H9 (cell line): ENCODE results near the gene MSANTD2. TPM values are rescaled to one million over a fixed set of nuclear protein-coding genes. Genes with fewer than 3 reads are reported as not detected.

Experiments used
- DNase-seq: peaks from one replicate; pipeline ENCODE4 v3.0.0-alpha.2; 2017
- H2AFZ ChIP-seq: one replicate; pipeline ENCODE4 v1.6.1; 2013; ENCODE audit warnings: mild to moderate bottlenecking, low read length, control low read depth, moderate library complexity
- H2AK5ac ChIP-seq: 2 replicates; pipeline ENCODE4 v1.6.1; 2013; ENCODE audit warnings: low read length, control low read depth, mixed read lengths; ENCODE audit not compliant: insufficient read length
- H2BK120ac ChIP-seq: one replicate; pipeline ENCODE4 v1.6.1; 2013; ENCODE audit warnings: low read depth, mild to moderate bottlenecking, low read length, control low read depth, inconsistent platforms; ENCODE audit not compliant: poor library complexity, severe bottlenecking
- H2BK12ac ChIP-seq: 2 replicates; pipeline ENCODE4 v1.6.1; 2013; ENCODE audit warnings: low read length, control low read depth, mixed read lengths, low read depth; ENCODE audit not compliant: insufficient read length
- H2BK15ac ChIP-seq: 2 replicates; pipeline ENCODE4 v1.6.1; 2013; ENCODE audit warnings: low read depth, low read length, control low read depth
- H2BK20ac ChIP-seq: one replicate; pipeline ENCODE4 v1.6.1; 2013; ENCODE audit warnings: low read depth, mild to moderate bottlenecking, low read length, control low read depth, inconsistent platforms; ENCODE audit not compliant: poor library complexity, severe bottlenecking
- H2BK5ac ChIP-seq: 2 replicates; pipeline ENCODE4 v1.6.1; 2013; ENCODE audit warnings: low read length, control low read depth, mixed read lengths; ENCODE audit not compliant: insufficient read length
- H3K14ac ChIP-seq: 2 replicates; pipeline ENCODE4 v1.6.1; 2013; ENCODE audit warnings: low read length, control low read depth; ENCODE audit not compliant: insufficient read depth
- H3K18ac ChIP-seq: 2 replicates; pipeline ENCODE4 v1.6.1; 2013; ENCODE audit warnings: low read depth, mild to moderate bottlenecking, mixed read lengths, low read length, control low read depth; ENCODE audit not compliant: insufficient read length
- H3K23ac ChIP-seq: 2 replicates; pipeline ENCODE4 v1.6.1; 2013; ENCODE audit warnings: low read length, control low read depth, mixed read lengths, low read depth; ENCODE audit not compliant: insufficient read length
- H3K23me2 ChIP-seq: 2 replicates; pipeline ENCODE4 v1.6.1; 2013; ENCODE audit warnings: low read depth, mild to moderate bottlenecking, mixed read lengths, low read length, control low read depth; ENCODE audit not compliant: insufficient read length, poor library complexity, severe bottlenecking
- H3K27ac ChIP-seq: 2 replicates; pipeline ENCODE4 v1.5.1; 2013; ENCODE audit warnings: low read length, control low read depth, mixed read lengths, low read depth; ENCODE audit not compliant: insufficient read length
- H3K27me3 ChIP-seq: 2 replicates; pipeline ENCODE4 v1.6.1; 2013; ENCODE audit warnings: low read length, control low read depth, inconsistent platforms; ENCODE audit not compliant: insufficient read depth
- H3K4ac ChIP-seq: 2 replicates; pipeline ENCODE4 v1.6.1; 2013; ENCODE audit warnings: low read depth, mild to moderate bottlenecking, control low read depth, inconsistent platforms, low read length, moderate library complexity
- H3K4me1 ChIP-seq: 2 replicates; pipeline ENCODE4 v1.6.1; 2013; ENCODE audit warnings: low read length, control low read depth, inconsistent platforms; ENCODE audit not compliant: insufficient read depth
- H3K4me2 ChIP-seq: 2 replicates; pipeline ENCODE4 v1.6.1; 2013; ENCODE audit warnings: low read length, control low read depth, mixed read lengths; ENCODE audit not compliant: insufficient read length, insufficient read depth
- H3K56ac ChIP-seq: 2 replicates; pipeline ENCODE4 v1.6.1; 2013; ENCODE audit warnings: low read depth, mild to moderate bottlenecking, mixed read lengths, low read length, control low read depth; ENCODE audit not compliant: insufficient read length
- H3K79me1 ChIP-seq: 2 replicates; pipeline ENCODE4 v1.6.1; 2013; ENCODE audit warnings: low read depth, mild to moderate bottlenecking, moderate library complexity, low read length, control low read depth, inconsistent platforms; ENCODE audit not compliant: insufficient read depth, poor library complexity, severe bottlenecking
- H3K79me2 ChIP-seq: 2 replicates; pipeline ENCODE4 v1.6.1; 2013; ENCODE audit warnings: low read length, control low read depth, inconsistent platforms; ENCODE audit not compliant: insufficient read depth
- H3K9ac ChIP-seq: 2 replicates; pipeline ENCODE4 v1.6.1; 2013; ENCODE audit warnings: low read length, control low read depth, mixed read lengths; ENCODE audit not compliant: insufficient read length; ENCODE audit errors: extremely low read depth
- H3K9me3 ChIP-seq: one replicate; pipeline ENCODE4 v1.6.1; 2013; ENCODE audit warnings: low read depth, low read length, inconsistent platforms; ENCODE audit not compliant: control insufficient read depth
- H3T11ph ChIP-seq: one replicate; pipeline ENCODE4 v1.6.1; 2013; ENCODE audit warnings: mild to moderate bottlenecking, low read length, control low read depth, inconsistent platforms
- H4K20me1 ChIP-seq: one replicate; pipeline ENCODE4 v1.6.1; 2013; ENCODE audit not compliant: control insufficient read depth, insufficient read length, insufficient read depth
- H4K5ac ChIP-seq: 2 replicates; pipeline ENCODE4 v1.6.1; 2013; ENCODE audit warnings: low read depth, mild to moderate bottlenecking, mixed read lengths, low read length, control low read depth; ENCODE audit not compliant: insufficient read length
- H4K8ac ChIP-seq: replicated peaks from 2 replicates; pipeline ENCODE4 v1.6.1; 2013; ENCODE audit warnings: low read length, control low read depth, mixed read lengths, low read depth; ENCODE audit not compliant: insufficient read length
- H4K91ac ChIP-seq: 2 replicates; pipeline ENCODE4 v1.6.1; 2013; ENCODE audit warnings: low read depth, mild to moderate bottlenecking, moderate library complexity, mixed read lengths, low read length, control low read depth; ENCODE audit not compliant: insufficient read length
- H3K27ac Mint-ChIP-seq, 3 experiments: 2 replicates in 2 of 3; 3 replicates in 1 of 3; pipeline ENCODE4 v1.8.0; 2020 to 2021; ENCODE audit warnings: mixed read lengths in 3 of 3, mild to moderate bottlenecking in 1 of 3, moderate library complexity in 1 of 3
- H3K27me3 Mint-ChIP-seq: 2 replicates; pipeline ENCODE4 v1.8.0; 2021; ENCODE audit warnings: low read depth, mild to moderate bottlenecking, moderate library complexity, mixed read lengths
- H3K36me3 Mint-ChIP-seq, 3 experiments: 2 replicates in 2 of 3; 3 replicates in 1 of 3; pipeline ENCODE4 v1.8.0; 2020 to 2021; ENCODE audit warnings: low read depth in 3 of 3, mixed read lengths in 3 of 3; ENCODE audit not compliant: insufficient read depth in 1 of 3
- H3K4me1 Mint-ChIP-seq, 2 experiments: 2 replicates each; pipeline ENCODE4 v1.8.0; 2020; ENCODE audit warnings: mixed read lengths in 2 of 2
- H3K4me3 Mint-ChIP-seq, 2 experiments: 2 replicates in 1 of 2; 3 replicates in 1 of 2; pipeline ENCODE4 v1.8.0; 2020 to 2021; ENCODE audit warnings: mild to moderate bottlenecking in 2 of 2, mixed read lengths in 2 of 2, moderate library complexity in 1 of 2
- H3K9me3 Mint-ChIP-seq, 2 experiments: 2 replicates in 1 of 2; 3 replicates in 1 of 2; pipeline ENCODE4 v1.8.0; 2020; ENCODE audit warnings: mild to moderate bottlenecking in 2 of 2, mixed read lengths in 2 of 2, moderate library complexity in 1 of 2
- WGBS: extraction: QIAGEN DNeasy Blood & Tissue Kit; methylation state at CpG from one replicate; pipeline ENCODE4 v1.1.7; 2013; ENCODE audit warnings: missing lambda C conversion rate, low lambda C conversion rate, mixed read lengths; ENCODE audit not compliant: insufficient read length; ENCODE audit errors: extremely low coverage; 5-methylcytosine and 5-hydroxymethylcytosine counted together
- total RNA-seq: library from RNA; stranded (reverse); gene quantifications from 2 replicates; pipeline ENCODE4 v1.2.1, GENCODE V29; 2021
- TF ChIP-seq, protein P1 (sequence below): fragments of 200-600 bp; sonication (generic); conservative IDR thresholded peaks from 3 replicates; pipeline ENCODE4 v1.8.0; 2021; ENCODE audit warnings: antibody characterized with exemption, mild to moderate bottlenecking

MSANTD2 gene
- total RNA-seq, 1 experiment from 2014 or later: 18.1 TPM

DNA sequence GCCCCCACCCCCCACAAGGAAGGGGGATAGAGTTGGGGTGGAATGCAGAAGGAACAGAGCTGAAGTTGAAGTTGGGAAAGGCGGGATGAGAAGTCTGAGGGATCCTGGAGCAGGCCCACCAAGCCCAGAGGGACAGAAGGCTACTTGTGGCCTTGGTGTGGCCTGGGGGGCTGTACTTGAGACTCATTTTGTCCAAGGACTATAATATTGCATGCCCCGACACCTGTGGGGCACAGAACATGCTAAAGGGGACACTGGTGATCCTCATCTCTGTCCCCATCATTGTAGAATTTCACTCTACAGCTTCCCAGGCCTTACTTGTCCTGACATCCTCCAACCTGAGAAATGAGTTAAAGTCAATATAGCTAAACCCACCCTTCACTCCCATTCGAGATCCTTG is 39.4 kb downstream of the MSANTD2 start:
- H3K27ac Mint-ChIP-seq: no peak overlapping the region

More for the DNA sequence above, 39.4 kb downstream of the MSANTD2 start:
- Mint-ChIP-seq H3K27me3 (peaks cover 70% of the 10 kb centered on the region), H3K4me3 (peak overlapping the region in 1 of 2 experiments; percentile 76; a peak in 1 of 5 replicates), H3K9me3 (peaks cover 0 to 9% of the 10 kb centered on the region in 2 experiments; a peak in 2 of 5 replicates), H3K36me3 (peaks cover 0 to 5% (median 0%) of the 10 kb centered on the region in 3 experiments; a peak in 2 of 7 replicates), H3K4me1 (peaks cover 41 to 59% of the 10 kb centered on the region in 2 experiments)
- Histone ChIP-seq H3K9ac (no peak overlapping the region), H4K91ac (no peak overlapping the region), H3K18ac (no peak overlapping the region), H3K27ac (no peak overlapping the region), H4K20me1 (no peaks in the 10 kb centered on the region), H3K4me1 (no peaks in the 10 kb centered on the region), H4K5ac (no peak overlapping the region), H3K56ac (no peak overlapping the region), H2AFZ (no peak overlapping the region), H2BK20ac (no peak overlapping the region), H2AK5ac (no peak overlapping the region), H3K4ac (no peak overlapping the region), H3K79me1 (no peaks in the 10 kb centered on the region), H4K8ac (no peak overlapping the region), H3K4me2 (no peak overlapping the region), H3K79me2 (no peaks in the 10 kb centered on the region), H3K14ac (no peak overlapping the region), H2BK120ac (no peak overlapping the region), H2BK5ac (no peak overlapping the region), H3K9me3 (no peaks in the 10 kb centered on the region), H2BK12ac (no peak overlapping the region), H3K23ac (no peak overlapping the region), H3K23me2 (peaks cover 24% of the 10 kb centered on the region), H3K27me3 (peaks cover 59% of the 10 kb centered on the region), H3T11ph (no peak overlapping the region), H2BK15ac (no peak overlapping the region)
- no CpG with 5 or more reads among the region's 3 CpGs for WGBS
- TF ChIP-seq, protein P1, sequence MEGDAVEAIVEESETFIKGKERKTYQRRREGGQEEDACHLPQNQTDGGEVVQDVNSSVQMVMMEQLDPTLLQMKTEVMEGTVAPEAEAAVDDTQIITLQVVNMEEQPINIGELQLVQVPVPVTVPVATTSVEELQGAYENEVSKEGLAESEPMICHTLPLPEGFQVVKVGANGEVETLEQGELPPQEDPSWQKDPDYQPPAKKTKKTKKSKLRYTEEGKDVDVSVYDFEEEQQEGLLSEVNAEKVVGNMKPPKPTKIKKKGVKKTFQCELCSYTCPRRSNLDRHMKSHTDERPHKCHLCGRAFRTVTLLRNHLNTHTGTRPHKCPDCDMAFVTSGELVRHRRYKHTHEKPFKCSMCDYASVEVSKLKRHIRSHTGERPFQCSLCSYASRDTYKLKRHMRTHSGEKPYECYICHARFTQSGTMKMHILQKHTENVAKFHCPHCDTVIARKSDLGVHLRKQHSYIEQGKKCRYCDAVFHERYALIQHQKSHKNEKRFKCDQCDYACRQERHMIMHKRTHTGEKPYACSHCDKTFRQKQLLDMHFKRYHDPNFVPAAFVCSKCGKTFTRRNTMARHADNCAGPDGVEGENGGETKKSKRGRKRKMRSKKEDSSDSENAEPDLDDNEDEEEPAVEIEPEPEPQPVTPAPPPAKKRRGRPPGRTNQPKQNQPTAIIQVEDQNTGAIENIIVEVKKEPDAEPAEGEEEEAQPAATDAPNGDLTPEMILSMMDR: no peak
- no peak for DNase-seq
